Body of pancreas (tissue), 4 donors: Measurements from ENCODE around the gene KLHL29. TPM values are rescaled to one million over a fixed set of nuclear protein-coding genes. Genes with fewer than 3 reads are reported as not detected.

Experiments
- ATAC-seq: fragments of 150-250 bp; one replicate; pipeline ENCODE4 v1.9.1; 2016
- DNase-seq, 4 donors: peaks; one replicate each; pipeline ENCODE4 v3.0.0-alpha.2; 2019
- H3K27ac ChIP-seq, 4 donors: fragments of 200-600 bp; sonication (generic); 1 replicate in 3 of 4; 2 replicates in 1 of 4; pipeline versions ENCODE4 v1.5.1 to v1.6.1; 2016 to 2019; ENCODE audit warnings: mild to moderate bottlenecking in 1 of 4, mixed read lengths in 1 of 4, moderate library complexity in 1 of 4
- H3K27me3 ChIP-seq, 2 donors: fragments of 200-600 bp; sonication (generic); one replicate each; pipeline ENCODE4 v1.6.0; 2016; ENCODE audit warnings: mild to moderate bottlenecking in 1 of 2
- H3K36me3 ChIP-seq, 2 donors: fragments of 200-600 bp; sonication (generic); replicated peaks in 1 of 2; 2 replicates each; pipeline ENCODE4 v1.5.1; 2016; ENCODE audit warnings: low read depth in 2 of 2; ENCODE audit not compliant: insufficient read depth in 1 of 2
- H3K4me1 ChIP-seq: fragments of 200-600 bp; sonication (generic); one replicate; pipeline ENCODE4 v1.6.0; 2016
- H3K4me3 ChIP-seq, 2 donors: fragments of 200-600 bp; sonication (generic); 1 replicate in 1 of 2; 2 replicates in 1 of 2; pipeline ENCODE4 v1.5.1; 2016 to 2019
- H3K9me3 ChIP-seq, 3 donors: fragments of 200-600 bp; sonication (generic); 1 replicate in 2 of 3; 2 replicates in 1 of 3; pipeline ENCODE4 v1.5.1; 2016
- POLR2A ChIP-seq, 3 donors: fragments of 450-650 bp; IDR thresholded peaks; one replicate each; pipeline ENCODE4 v1.6.1; 2016; ENCODE audit warnings: antibody characterized with exemption in 3 of 3, mild to moderate bottlenecking in 2 of 3
- WGBS, 2 donors: methylation state at CpG; one replicate each; pipeline ENCODE4 v1.1.5; 2017; 5-methylcytosine and 5-hydroxymethylcytosine counted together
- intact Hi-C: fragments of 100-400 bp; cut with DNase I; formaldehyde crosslinking; loops from one replicate; pipeline ENCODE4 v1.15.1; 2023
- total RNA-seq, 2 donors: library from RNA; depleted of rRNA; stranded (reverse); fragments of >200 nt; gene quantifications; one replicate each; pipeline ENCODE4 v1.1.0, GENCODE V29; 2016
- TF ChIP-seq, protein P1 (sequence below), 7 experiments: fragments of 450-650 bp in 4 of 7; fragments of 200-600 bp in 3 of 7; sonication (generic) in 3 of 7; IDR thresholded peaks; one replicate each; pipeline ENCODE4 v1.5.1; 2016 to 2019; ENCODE audit warnings: antibody characterized with exemption in 7 of 7

The KLHL29 gene
- total RNA-seq, 2 donors from 2014 or later: 4.0 to 4.4 TPM

DNA sequence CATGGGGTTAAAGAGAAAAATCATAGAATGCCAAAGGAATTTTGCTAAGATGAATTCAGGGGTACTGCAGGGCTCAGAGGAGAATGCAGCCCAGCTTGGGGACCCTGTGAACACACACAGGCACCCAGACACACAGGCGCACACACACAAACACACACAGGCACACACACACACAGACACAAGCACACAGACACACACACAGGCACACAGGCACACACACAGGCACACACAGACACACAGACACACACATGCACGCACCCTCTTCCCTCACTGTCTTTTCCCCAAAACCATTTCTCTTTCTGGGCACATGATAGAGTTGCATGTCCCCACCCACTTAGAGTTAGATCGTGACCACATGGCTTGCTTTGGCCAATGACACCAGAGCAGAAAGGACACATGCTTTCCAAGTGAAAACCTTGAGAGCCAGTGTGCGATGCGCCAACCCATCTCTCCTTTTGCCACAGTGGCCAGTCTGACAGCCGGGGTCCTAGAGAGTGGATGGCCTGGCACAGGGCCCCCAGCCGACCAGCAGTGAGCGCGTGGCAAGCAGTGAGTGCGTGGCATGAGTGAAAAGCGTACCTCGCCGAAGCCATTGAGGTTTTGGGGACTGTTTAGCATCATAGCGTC lies 163.3 kb downstream of the KLHL29 start:
- no peak overlapping the region for H3K27ac ChIP-seq
- no peaks in the 10 kb centered on the region for H3K9me3 ChIP-seq
- intact Hi-C loops: no loop called here
- H3K4me1 ChIP-seq: no peaks in the 10 kb centered on the region
- TF ChIP-seq POLR2A (IDR thresholded peaks at IDR 0.05): no peak
- TF ChIP-seq, protein P1, sequence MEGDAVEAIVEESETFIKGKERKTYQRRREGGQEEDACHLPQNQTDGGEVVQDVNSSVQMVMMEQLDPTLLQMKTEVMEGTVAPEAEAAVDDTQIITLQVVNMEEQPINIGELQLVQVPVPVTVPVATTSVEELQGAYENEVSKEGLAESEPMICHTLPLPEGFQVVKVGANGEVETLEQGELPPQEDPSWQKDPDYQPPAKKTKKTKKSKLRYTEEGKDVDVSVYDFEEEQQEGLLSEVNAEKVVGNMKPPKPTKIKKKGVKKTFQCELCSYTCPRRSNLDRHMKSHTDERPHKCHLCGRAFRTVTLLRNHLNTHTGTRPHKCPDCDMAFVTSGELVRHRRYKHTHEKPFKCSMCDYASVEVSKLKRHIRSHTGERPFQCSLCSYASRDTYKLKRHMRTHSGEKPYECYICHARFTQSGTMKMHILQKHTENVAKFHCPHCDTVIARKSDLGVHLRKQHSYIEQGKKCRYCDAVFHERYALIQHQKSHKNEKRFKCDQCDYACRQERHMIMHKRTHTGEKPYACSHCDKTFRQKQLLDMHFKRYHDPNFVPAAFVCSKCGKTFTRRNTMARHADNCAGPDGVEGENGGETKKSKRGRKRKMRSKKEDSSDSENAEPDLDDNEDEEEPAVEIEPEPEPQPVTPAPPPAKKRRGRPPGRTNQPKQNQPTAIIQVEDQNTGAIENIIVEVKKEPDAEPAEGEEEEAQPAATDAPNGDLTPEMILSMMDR (IDR thresholded peaks at IDR 0.05): no peak
- H3K4me3 ChIP-seq: no peak overlapping the region
- WGBS, 2 donors: 90 to 93% methylated on average over 11 to 14 of the region's 14 CpGs
- H3K27me3 ChIP-seq: no peaks in the 10 kb centered on the region
- H3K36me3 ChIP-seq: no peaks in the 10 kb centered on the region
- DNase-seq: no peak
- ATAC-seq: no peak

DNA sequence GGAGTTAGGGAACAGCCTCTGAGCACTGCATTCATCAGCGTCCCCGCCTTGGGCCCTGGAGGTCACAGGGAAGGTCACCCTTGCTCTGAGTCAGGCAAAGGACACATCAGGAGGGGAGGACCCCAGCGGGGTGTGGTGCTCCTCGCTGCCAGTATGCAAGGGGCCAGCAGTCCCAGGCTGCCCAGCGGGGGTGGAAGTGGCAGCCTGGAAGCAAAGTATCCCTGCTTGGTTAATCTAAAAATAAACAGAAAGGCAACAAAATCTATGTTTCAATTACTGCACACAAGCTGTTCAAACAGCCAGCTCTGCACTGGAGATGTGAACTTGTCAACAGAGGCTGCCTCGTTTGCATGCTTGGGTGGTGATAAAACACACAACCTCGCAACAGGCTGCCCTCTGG lies 164.1 kb downstream of the KLHL29 start:
- 34 to 41% methylated on average over 7 of the region's 7 CpGs for WGBS, 2 donors
- ATAC-seq: no peak

DNA sequence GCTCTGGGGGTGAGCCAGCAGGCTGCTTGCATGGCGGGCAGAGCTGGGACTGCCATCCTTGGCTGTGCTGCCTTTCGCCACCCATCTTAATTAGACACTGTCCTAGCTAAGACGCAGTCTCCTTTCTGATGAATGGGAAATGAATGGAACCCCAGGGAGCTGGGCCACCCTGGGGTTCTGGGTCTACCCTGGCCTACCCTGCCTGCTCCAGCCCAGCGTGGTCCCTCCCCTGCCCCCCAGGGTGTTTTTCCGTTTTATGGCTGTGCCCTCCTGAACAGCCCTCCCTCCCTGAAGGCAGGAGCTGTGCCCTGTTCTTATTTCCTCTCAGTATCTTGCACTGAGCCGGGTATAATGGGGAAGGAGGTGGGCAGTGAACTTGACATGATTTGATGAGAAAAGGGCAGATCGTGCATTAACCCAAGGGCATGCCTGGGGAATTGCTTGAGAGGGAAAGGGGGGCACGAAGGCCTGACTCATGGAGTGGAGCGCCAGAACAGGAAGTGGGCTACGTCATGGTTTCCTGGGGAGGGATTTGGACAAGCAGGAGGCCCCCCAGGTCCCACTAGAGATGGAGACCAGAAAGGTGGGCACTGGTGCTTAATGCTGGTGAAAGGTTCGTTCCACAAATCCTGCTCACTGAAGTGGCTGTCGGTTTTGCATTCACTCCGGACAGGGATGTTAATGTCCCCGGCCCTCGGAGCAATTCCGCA lies 165.0 kb downstream of the KLHL29 start:
- Histone ChIP-seq H3K4me3 (no peak overlapping the region), H3K36me3 (no peaks in the 10 kb centered on the region), H3K27ac (peak overlapping the region in 1 of 4 donors; percentile 37), H3K4me1 (no peaks in the 10 kb centered on the region), H3K27me3 (no peaks in the 10 kb centered on the region), H3K9me3 (no peaks in the 10 kb centered on the region)
- WGBS, 2 donors: 79 to 83% methylated on average over 15 to 16 of the region's 16 CpGs
- intact Hi-C loops: no loop called here
- no peak for ATAC-seq
- TF ChIP-seq, protein P1 (IDR thresholded peaks at IDR 0.05): no peak
- TF ChIP-seq POLR2A (IDR thresholded peaks at IDR 0.05): no peak
- peak in 1 of 4 donors; percentile 28 for DNase-seq

More for the DNA sequence above, 164.1 kb downstream of the KLHL29 start:
- Histone ChIP-seq H3K36me3 (no peaks in the 10 kb centered on the region), H3K9me3 (no peaks in the 10 kb centered on the region), H3K27ac (no peak overlapping the region), H3K4me1 (no peaks in the 10 kb centered on the region), H3K27me3 (no peaks in the 10 kb centered on the region), H3K4me3 (no peak overlapping the region)
- no peak for DNase-seq
- intact Hi-C loops: no loop called here
- TF ChIP-seq POLR2A (IDR thresholded peaks at IDR 0.05): no peak
- TF ChIP-seq, protein P1 (IDR thresholded peaks at IDR 0.05): no peak

DNA sequence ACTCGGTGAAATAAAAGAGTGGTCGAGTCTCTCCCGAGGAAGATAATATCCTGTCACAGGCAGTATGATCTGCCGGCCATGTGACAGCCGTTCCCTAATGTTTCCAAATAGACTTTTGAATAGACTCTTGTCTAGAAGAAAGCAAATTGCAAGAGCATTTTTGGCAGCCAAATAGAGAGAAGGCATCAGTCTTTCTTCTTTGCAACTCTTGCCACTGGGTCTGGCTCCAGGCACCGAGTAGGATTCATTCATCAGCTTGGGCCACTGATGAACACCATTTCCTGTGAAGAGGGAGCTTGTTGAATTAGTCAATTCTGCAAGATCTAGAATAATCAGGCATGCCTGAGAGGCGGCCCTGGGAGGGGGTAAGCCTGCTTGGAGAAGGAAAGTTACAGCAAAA lies 165.6 kb downstream of the KLHL29 start:
- Histone ChIP-seq H3K9me3 (no peaks in the 10 kb centered on the region), H3K4me1 (no peaks in the 10 kb centered on the region), H3K27me3 (no peaks in the 10 kb centered on the region), H3K4me3 (no peak overlapping the region), H3K36me3 (no peaks in the 10 kb centered on the region), H3K27ac (no peak overlapping the region)
- DNase-seq (no peak), ATAC-seq (no peak)
- intact Hi-C loops: no loop called here
- TF ChIP-seq, protein P1 (IDR thresholded peaks at IDR 0.05): no peak
- no peak for TF ChIP-seq POLR2A (IDR thresholded peaks at IDR 0.05)
- WGBS, 2 donors: 72% methylated on average over 7 of the region's 7 CpGs
